GM19239 (cell line): Measurements from ENCODE around the gene NFIA.
"Not testable (repeated sequence)": the region's sequence is repeated elsewhere in the genome, so short reads cannot be mapped to it uniquely, and the experiment has no call there.

ENCODE experiments used
- DNase-seq: peaks from one replicate; pipeline ENCODE4 v3.0.0; 2011; ENCODE audit warnings: low spot score; ENCODE audit not compliant: insufficient read length
- FAIRE-seq: peaks from 2 replicates; lab custom pipeline; 2011; peaks lifted over from hg19 to GRCh38; lab: Jason Lieb, UNC

NFIA gene

GRCh38 chr1:61260171-61260570 lies 177.8 kb downstream of the NFIA start:
- FAIRE-seq = no peak
- DNase-seq = no peak

GRCh38 chr1:61261595-61261994 lies 179.2 kb downstream of the NFIA start:
- no peak for DNase-seq
- FAIRE-seq = no peak

GRCh38 chr1:61263905-61264824 lies 181.8 kb downstream of the NFIA start:
- no peak for DNase-seq
- no peak for FAIRE-seq

GRCh38 chr1:61264825-61265242 lies 182.5 kb downstream of the NFIA start:
- no peak for DNase-seq
- no peak for FAIRE-seq

- DNase-seq = no peak
- FAIRE-seq = no peak
Observed at GRCh38 chr1:61265665-61266064, 183.3 kb downstream of the NFIA start.

- no peak for FAIRE-seq
- DNase-seq = no peak
Observed at GRCh38 chr1:61266738-61267137, 184.4 kb downstream of the NFIA start.

- FAIRE-seq (no peak), DNase-seq (no peak)
Observed at GRCh38 chr1:61268546-61269240, 186.3 kb downstream of the NFIA start.

- DNase-seq (no peak), FAIRE-seq (no peak)
Observed at GRCh38 chr1:61269602-61270001, 187.2 kb downstream of the NFIA start.

- FAIRE-seq (no peak), DNase-seq (no peak)
Observed at GRCh38 chr1:61270107-61270506, 187.7 kb downstream of the NFIA start.

- FAIRE-seq (no peak), DNase-seq (no peak)
Observed at GRCh38 chr1:61270761-61271411, 188.5 kb downstream of the NFIA start.

- FAIRE-seq (no peak), DNase-seq (no peak)
Observed at GRCh38 chr1:61271412-61271789, 189.0 kb downstream of the NFIA start.

- DNase-seq = no peak
- no peak for FAIRE-seq
Observed at GRCh38 chr1:61273167-61273705, 190.9 kb downstream of the NFIA start.

GRCh38 chr1:61273861-61274260 lies 191.5 kb downstream of the NFIA start:
- DNase-seq (no peak), FAIRE-seq (no peak)

GRCh38 chr1:61274939-61275338 lies 192.6 kb downstream of the NFIA start:
- no peak for FAIRE-seq
- no peak for DNase-seq

GRCh38 chr1:61276246-61276645 lies 193.9 kb downstream of the NFIA start:
- no peak for DNase-seq
- FAIRE-seq = no peak

GRCh38 chr1:61277121-61277690 lies 194.8 kb downstream of the NFIA start:
- DNase-seq = no peak

GRCh38 chr1:61278503-61278902 lies 196.1 kb downstream of the NFIA start:
- not testable (repeated sequence) for DNase-seq, FAIRE-seq

More at GRCh38 chr1:61277121-61277690, 194.8 kb downstream of the NFIA start:
- FAIRE-seq = no peak

GRCh38 chr1:61278966-61279365 lies 196.6 kb downstream of the NFIA start:
- DNase-seq = no peak
- FAIRE-seq = no peak

- no peak for DNase-seq
- no peak for FAIRE-seq
Observed at GRCh38 chr1:61279570-61279969, 197.2 kb downstream of the NFIA start.

GRCh38 chr1:61280452-61280851 lies 198.1 kb downstream of the NFIA start:
- no peak for DNase-seq
- no peak for FAIRE-seq
